ENCODE results near the gene SDK1. TPM values are rescaled to one million over a fixed set of nuclear protein-coding genes. Genes with fewer than 3 reads are reported as not detected.

Gene SDK1
- total RNA-seq, 2 donors from 2014 or later: 4.8 to 13.2 TPM

- Histone ChIP-seq H3K4me3 (no peak overlapping the region), H3K27me3 (replicated peaks; ENCODE audit: insufficient read depth) (no peaks in the 10 kb centered on the region), H3K9me3 (no peaks in the 10 kb centered on the region), H3K4me1 (replicated peaks) (no peaks in the 10 kb centered on the region), H3K27ac (no peak overlapping the region), H3K36me3 (no peaks in the 10 kb centered on the region)
- intact Hi-C loops (cut with DNase I): no loop called here
- TF ChIP-seq, protein P1, sequence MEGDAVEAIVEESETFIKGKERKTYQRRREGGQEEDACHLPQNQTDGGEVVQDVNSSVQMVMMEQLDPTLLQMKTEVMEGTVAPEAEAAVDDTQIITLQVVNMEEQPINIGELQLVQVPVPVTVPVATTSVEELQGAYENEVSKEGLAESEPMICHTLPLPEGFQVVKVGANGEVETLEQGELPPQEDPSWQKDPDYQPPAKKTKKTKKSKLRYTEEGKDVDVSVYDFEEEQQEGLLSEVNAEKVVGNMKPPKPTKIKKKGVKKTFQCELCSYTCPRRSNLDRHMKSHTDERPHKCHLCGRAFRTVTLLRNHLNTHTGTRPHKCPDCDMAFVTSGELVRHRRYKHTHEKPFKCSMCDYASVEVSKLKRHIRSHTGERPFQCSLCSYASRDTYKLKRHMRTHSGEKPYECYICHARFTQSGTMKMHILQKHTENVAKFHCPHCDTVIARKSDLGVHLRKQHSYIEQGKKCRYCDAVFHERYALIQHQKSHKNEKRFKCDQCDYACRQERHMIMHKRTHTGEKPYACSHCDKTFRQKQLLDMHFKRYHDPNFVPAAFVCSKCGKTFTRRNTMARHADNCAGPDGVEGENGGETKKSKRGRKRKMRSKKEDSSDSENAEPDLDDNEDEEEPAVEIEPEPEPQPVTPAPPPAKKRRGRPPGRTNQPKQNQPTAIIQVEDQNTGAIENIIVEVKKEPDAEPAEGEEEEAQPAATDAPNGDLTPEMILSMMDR (IDR thresholded peaks at IDR 0.05): no peak
- TF ChIP-seq POLR2A (IDR thresholded peaks at IDR 0.05): no peak
- no peak for TF ChIP-seq POLR2AphosphoS5 (IDR thresholded peaks at IDR 0.05)
- WGBS: 89% methylated on average over 16 of the region's 16 CpGs
- DNase-seq (ENCODE audit: low spot score): no peak
These were observed 808.5 kb downstream of the SDK1 start for GRCh38 chr7:4109481-4110110.

DNA sequence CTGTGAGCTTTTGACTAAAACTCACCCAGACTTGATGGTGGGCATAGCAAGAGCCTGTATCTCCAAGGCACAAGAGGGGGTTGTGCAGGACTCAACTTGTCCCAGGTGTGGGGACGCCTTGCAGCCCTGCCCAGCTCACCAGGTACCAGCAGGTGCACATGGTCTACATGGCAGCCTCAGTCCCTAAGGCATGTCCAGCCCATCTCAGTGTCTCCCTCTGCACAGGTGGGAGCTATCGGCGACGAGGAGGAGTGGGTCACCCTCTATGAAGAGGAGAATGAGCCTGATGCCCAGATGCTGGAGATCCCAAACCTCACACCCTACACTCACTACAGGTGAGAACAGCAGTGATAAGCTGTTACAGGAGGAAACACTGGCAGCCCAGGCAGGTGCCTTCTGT, 809.4 kb downstream of the SDK1 start:
- Histone ChIP-seq H3K9me3 (no peaks in the 10 kb centered on the region), H3K4me1 (replicated peaks) (no peaks in the 10 kb centered on the region), H3K27me3 (replicated peaks; ENCODE audit: insufficient read depth) (no peaks in the 10 kb centered on the region), H3K4me3 (no peak overlapping the region), H3K36me3 (no peaks in the 10 kb centered on the region), H3K27ac (no peak overlapping the region)
- TF ChIP-seq, protein P1 (IDR thresholded peaks at IDR 0.05): no peak
- TF ChIP-seq POLR2A (IDR thresholded peaks at IDR 0.05) (no peak), POLR2AphosphoS5 (IDR thresholded peaks at IDR 0.05) (no peak)
- intact Hi-C loops (cut with DNase I): no loop called here
- DNase-seq (ENCODE audit: low spot score): no peak
- 100% methylated on average over 4 of the region's 4 CpGs for WGBS

DNA sequence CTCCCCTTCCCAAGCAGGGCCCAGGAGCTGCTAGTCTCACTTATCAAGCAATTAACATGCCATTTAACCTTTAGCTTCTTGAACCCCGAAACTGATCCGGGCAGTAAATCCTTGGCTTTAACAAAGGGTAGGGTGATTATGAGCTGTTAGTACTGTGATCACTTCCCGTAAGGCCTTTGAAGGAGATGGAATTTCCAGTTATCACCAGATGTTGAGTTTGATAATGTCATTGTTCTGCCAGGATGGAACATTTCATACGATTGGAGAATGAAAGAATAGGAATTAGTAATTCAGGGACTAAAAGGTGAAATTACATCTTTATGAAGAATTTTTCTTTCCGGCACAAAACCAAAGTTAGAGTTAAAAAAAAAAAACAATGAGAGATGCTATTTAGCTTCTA, 810.1 kb downstream of the SDK1 start:
- Histone ChIP-seq H3K4me3 (no peak overlapping the region), H3K36me3 (no peaks in the 10 kb centered on the region), H3K4me1 (replicated peaks) (no peaks in the 10 kb centered on the region), H3K27me3 (replicated peaks; ENCODE audit: insufficient read depth) (no peaks in the 10 kb centered on the region), H3K9me3 (no peaks in the 10 kb centered on the region), H3K27ac (no peak overlapping the region)
- intact Hi-C loops (cut with DNase I): no loop called here
- no peak for TF ChIP-seq POLR2A (IDR thresholded peaks at IDR 0.05)
- TF ChIP-seq, protein P1 (IDR thresholded peaks at IDR 0.05): no peak
- no peak for DNase-seq (ENCODE audit: low spot score)
- WGBS: 66% methylated on average over 5 of the region's 5 CpGs

DNA sequence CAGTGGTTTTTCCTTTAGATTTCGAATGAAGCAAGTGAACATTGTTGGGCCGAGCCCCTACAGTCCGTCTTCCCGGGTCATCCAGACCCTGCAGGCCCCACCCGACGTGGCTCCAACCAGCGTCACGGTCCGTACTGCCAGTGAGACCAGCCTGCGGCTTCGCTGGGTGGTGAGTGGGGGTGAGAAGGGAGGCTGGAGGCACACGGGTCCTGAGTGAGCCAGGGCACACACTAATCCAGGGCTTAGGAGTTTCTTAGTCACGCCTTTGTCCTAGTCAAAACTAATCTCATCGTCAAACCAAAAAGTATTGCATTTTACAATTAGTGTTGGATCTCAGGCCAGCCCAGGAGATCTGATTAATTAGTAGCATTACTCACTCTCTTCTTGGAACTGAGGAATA, 812.2 kb downstream of the SDK1 start:
- WGBS: 95% methylated on average over 14 of the region's 14 CpGs
- no peaks in the 10 kb centered on the region for H3K27me3 ChIP-seq (replicated peaks; ENCODE audit: insufficient read depth)
- no peak overlapping the region for H3K27ac ChIP-seq
- TF ChIP-seq POLR2A (IDR thresholded peaks at IDR 0.05) (no peak), POLR2AphosphoS5 (IDR thresholded peaks at IDR 0.05) (no peak)
- TF ChIP-seq, protein P1 (IDR thresholded peaks at IDR 0.05): no peak
- no peaks in the 10 kb centered on the region for H3K9me3 ChIP-seq
- H3K4me3 ChIP-seq: no peak overlapping the region
- no peak for DNase-seq (ENCODE audit: low spot score)
- no peaks in the 10 kb centered on the region for H3K4me1 ChIP-seq (replicated peaks)
- intact Hi-C loops (cut with DNase I): no loop called here
- H3K36me3 ChIP-seq: no peaks in the 10 kb centered on the region

DNA sequence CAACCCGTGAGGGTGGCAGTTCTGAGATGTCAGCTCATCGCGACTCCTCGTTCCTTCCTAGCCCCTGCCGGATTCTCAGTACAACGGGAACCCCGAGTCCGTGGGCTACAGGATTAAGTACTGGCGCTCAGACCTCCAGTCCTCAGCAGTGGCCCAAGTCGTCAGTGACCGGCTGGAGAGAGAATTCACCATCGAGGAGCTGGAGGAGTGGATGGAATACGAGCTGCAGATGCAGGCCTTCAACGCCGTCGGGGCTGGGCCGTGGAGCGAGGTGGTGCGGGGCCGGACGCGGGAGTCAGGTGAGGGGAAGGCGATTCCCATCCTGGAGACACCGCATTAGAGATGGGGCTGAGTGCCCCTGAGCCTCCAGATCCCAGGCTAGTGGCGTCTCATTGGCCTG, 812.9 kb downstream of the SDK1 start:
- no peaks in the 10 kb centered on the region for H3K36me3 ChIP-seq
- DNase-seq (ENCODE audit: low spot score): no peak
- TF ChIP-seq, protein P1 (IDR thresholded peaks at IDR 0.05): no peak
- no peak for TF ChIP-seq POLR2A (IDR thresholded peaks at IDR 0.05)
- TF ChIP-seq POLR2AphosphoS5 (IDR thresholded peaks at IDR 0.05): no peak
- H3K9me3 ChIP-seq: no peaks in the 10 kb centered on the region
- H3K4me1 ChIP-seq (replicated peaks): no peaks in the 10 kb centered on the region
- no peak overlapping the region for H3K4me3 ChIP-seq
- WGBS: 97% methylated on average over 24 of the region's 25 CpGs
- intact Hi-C loops (cut with DNase I): no loop called here
- H3K27ac ChIP-seq: no peak overlapping the region
- no peaks in the 10 kb centered on the region for H3K27me3 ChIP-seq (replicated peaks; ENCODE audit: insufficient read depth)
